Renal cortex interstitium (tissue), 15 donors: ENCODE measurements around the gene N4BP3. TPM values are rescaled to one million over a fixed set of nuclear protein-coding genes. Genes with fewer than 3 reads are reported as not detected.
"Not testable (repeated sequence)": the region's sequence is repeated elsewhere in the genome, so short reads cannot be mapped to it uniquely, and the experiment has no call there.

Source experiments
- DNase-seq, 11 donors: peaks; one replicate each; pipeline ENCODE4 v3.0.0-alpha.2; 2013; ENCODE audit warnings: low read depth in 9 of 11, low spot score in 4 of 11; ENCODE audit errors: extremely low read depth in 1 of 11
- long read RNA-seq, 16 experiments: transcript quantifications; one replicate each; lab custom pipeline, GENCODE V29; 2026
- polyA plus RNA-seq, 3 donors: library from polyadenylated mRNA; unstranded; fragments of 120-200 nt; gene quantifications; one replicate each; pipeline ENCODE4 v1.2.1, GENCODE V29; 2013; ENCODE audit not compliant: insufficient read length in 3 of 3

N4BP3 gene, protein sequence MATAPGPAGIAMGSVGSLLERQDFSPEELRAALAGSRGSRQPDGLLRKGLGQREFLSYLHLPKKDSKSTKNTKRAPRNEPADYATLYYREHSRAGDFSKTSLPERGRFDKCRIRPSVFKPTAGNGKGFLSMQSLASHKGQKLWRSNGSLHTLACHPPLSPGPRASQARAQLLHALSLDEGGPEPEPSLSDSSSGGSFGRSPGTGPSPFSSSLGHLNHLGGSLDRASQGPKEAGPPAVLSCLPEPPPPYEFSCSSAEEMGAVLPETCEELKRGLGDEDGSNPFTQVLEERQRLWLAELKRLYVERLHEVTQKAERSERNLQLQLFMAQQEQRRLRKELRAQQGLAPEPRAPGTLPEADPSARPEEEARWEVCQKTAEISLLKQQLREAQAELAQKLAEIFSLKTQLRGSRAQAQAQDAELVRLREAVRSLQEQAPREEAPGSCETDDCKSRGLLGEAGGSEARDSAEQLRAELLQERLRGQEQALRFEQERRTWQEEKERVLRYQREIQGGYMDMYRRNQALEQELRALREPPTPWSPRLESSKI
- polyA plus RNA-seq = 1 to 10 TPM; 3.7 to 5.7 (median 4.8) TPM
- long read RNA-seq, donor 1 = 0 reads
- long read RNA-seq, donor 2, full-length matches to known transcripts = 1 of 1 reads
- long read RNA-seq, donor 2, partial matches to known transcripts = 0 of 1 reads
- long read RNA-seq, donor 2, other reads (novel, unspliced or antisense) = 0 of 1 reads
- long read RNA-seq, donor 3, full-length matches to known transcripts = 1 of 1 reads
- long read RNA-seq, donor 3, partial matches to known transcripts = 0 of 1 reads
- long read RNA-seq, donor 3, other reads (novel, unspliced or antisense) = 0 of 1 reads
- long read RNA-seq, donor 4 = 0 reads
- long read RNA-seq, donor 5 = 0 reads
- long read RNA-seq, donor 6, full-length matches to known transcripts = 3 of 3 reads
- long read RNA-seq, donor 6, partial matches to known transcripts = 0 of 3 reads
- long read RNA-seq, donor 6, other reads (novel, unspliced or antisense) = 0 of 3 reads
- long read RNA-seq, donor 7, full-length matches to known transcripts = 1 of 1 reads
- long read RNA-seq, donor 7, partial matches to known transcripts = 0 of 1 reads
- long read RNA-seq, donor 7, other reads (novel, unspliced or antisense) = 0 of 1 reads
- long read RNA-seq, donor 8 = 0 reads
- long read RNA-seq, donor 9, full-length matches to known transcripts = 1 of 1 reads
- long read RNA-seq, donor 9, partial matches to known transcripts = 0 of 1 reads
- long read RNA-seq, donor 9, other reads (novel, unspliced or antisense) = 0 of 1 reads
- long read RNA-seq, donor 10 = 0 reads
- long read RNA-seq, donor 11 = 0 reads
- long read RNA-seq, donor 12 = 0 reads
- long read RNA-seq, donor 13 = 0 reads
- long read RNA-seq, donor 14, full-length matches to known transcripts = 1 of 1 reads
- long read RNA-seq, donor 14, partial matches to known transcripts = 0 of 1 reads
- long read RNA-seq, donor 14, other reads (novel, unspliced or antisense) = 0 of 1 reads
- long read RNA-seq, donor 15, full-length matches to known transcripts = 1 of 1 reads
- long read RNA-seq, donor 15, partial matches to known transcripts = 0 of 1 reads
- long read RNA-seq, donor 15, other reads (novel, unspliced or antisense) = 0 of 1 reads
- long read RNA-seq, donor 16, full-length matches to known transcripts = 4 of 4 reads
- long read RNA-seq, donor 16, partial matches to known transcripts = 0 of 4 reads
- long read RNA-seq, donor 16, other reads (novel, unspliced or antisense) = 0 of 4 reads

DNA sequence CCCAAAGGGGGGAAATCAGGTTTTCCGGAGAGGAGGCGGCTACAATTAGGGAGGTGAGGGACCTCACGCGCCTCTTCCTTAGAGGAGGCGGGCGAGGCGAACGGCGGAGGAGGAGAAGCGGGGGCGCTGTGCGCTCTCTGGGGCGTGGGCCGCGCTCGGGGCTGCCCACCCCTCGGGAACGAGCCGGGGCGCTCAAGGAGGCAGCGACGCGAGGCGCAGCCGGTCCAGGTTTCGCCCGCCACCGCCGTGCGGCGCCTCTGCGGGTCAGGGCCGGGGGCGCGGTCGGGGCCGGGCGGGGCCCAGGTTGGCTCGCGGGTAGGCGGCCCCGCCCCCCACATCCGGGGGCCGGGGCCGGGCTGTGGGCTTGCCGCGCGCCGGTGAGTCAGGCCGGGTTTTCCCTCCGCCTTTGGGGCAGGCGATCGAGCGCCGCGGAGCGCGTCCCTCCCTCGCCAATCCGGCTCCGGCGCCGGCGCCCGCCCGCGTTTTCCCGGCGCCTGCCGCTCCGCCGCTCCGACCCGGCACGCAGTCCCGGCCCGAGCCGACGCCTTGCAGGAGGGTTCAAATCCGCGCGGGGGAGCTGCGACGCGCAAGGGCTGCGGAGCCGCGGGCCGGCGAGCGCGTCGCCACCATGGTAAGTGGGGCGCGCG, at the start of gene N4BP3:
N4BP3 (plus strand) TSS at position 392 of the 647 bp plus-strand sequence. CDS start 6,052 bp downstream, outside the sequence.
- DNase-seq = peak in 8 of 11 donors; percentile 57 to 69 (median 65)

DNA sequence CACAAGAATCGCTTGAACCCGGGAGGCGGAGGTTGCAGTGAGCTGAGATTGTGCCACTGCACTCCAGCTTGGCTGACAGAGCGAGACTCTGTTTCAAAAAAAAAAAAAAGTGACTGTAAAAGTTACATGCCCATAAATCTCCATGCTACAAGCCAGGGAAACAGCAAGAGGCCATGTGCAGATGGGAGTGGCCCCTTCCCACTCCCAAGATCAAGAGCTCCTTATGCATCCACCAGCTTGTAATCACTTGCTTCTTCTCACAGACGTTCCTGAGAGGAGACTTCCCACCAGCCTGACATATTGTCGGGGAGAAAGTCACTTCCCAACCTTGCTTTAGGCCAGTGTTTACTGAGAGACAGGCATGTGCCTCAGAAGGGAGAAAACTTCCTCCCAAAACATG, 45.6 kb upstream of the N4BP3 start:
- no peak for DNase-seq

DNA sequence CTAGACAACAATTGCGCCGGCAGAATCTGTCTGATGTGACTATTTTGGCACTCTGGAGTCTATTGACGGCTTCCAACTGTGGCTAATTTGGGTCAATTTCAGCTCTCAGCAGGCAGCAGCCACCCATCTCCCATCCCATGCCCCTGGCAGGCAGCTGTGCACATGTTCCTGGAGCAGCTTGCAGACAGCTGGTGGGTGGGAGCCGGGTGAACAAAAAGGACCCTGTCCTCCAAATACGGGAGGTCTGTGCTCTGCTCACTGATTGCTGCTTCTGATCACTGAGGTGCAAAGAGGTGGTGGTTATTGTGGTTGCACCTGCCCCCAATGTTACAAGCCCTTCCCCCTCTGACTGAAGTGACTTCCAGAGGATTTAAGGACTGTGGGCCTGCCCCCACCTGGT, 45.0 kb upstream of the N4BP3 start:
- no peak for DNase-seq

DNA sequence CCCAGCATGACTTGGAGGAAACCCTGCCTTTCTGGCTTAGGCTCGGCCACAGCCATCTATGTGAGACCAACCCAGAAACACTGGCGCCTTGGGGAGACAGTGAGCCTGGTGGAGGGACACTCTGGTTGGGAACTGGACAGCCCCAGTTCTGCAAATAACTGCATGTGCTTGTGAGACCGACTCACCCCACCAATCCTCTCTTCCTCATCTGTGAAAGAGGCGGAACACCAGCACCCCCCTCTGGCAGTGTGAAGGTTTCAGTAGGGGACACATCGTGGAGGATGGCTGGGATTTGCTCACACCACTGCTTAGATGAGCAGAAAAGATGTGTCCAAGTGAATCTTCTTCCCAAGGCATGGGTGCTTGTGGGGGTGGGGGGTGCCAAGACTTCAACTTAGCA, 43.4 kb upstream of the N4BP3 start:
- DNase-seq = no peak

DNA sequence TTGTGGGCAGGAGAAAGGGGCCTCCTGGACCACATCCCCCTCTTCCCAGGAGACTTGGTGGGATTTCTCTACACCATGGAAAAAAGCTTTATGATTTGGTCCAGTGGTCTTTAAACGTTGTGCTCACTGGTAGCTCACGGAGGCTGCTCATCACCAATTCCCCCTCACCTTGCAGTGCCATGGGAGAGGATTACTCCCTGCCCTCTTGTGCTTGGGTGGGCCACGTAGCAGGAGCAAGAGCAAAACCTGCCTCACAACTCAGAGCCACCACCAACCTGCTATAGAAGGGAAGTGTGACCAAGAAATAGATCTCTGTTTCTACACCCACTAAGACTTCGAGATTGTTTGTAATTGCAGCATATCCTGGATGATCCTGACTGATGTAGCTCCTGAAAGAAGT, 42.2 kb upstream of the N4BP3 start:
- no peak for DNase-seq

DNA sequence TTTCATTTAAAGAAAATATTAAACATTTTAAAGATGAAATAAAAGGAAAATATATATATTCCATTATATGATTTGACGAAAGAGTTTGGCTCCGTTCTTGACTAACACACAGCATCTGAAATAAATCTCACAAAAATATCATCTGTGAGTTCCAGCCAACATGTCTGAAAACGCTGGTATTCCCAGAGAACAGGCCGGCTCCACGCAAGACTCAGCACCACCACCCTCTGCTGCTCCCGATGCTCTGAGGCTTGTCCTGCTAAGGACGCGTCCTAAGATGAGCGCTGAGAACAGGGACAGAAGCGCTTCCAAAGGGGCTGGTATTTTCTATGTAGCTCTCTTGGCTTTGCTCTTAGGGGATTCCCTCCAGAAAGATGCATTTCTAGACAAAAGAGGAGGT, 40.6 kb upstream of the N4BP3 start:
- no peak for DNase-seq

DNA sequence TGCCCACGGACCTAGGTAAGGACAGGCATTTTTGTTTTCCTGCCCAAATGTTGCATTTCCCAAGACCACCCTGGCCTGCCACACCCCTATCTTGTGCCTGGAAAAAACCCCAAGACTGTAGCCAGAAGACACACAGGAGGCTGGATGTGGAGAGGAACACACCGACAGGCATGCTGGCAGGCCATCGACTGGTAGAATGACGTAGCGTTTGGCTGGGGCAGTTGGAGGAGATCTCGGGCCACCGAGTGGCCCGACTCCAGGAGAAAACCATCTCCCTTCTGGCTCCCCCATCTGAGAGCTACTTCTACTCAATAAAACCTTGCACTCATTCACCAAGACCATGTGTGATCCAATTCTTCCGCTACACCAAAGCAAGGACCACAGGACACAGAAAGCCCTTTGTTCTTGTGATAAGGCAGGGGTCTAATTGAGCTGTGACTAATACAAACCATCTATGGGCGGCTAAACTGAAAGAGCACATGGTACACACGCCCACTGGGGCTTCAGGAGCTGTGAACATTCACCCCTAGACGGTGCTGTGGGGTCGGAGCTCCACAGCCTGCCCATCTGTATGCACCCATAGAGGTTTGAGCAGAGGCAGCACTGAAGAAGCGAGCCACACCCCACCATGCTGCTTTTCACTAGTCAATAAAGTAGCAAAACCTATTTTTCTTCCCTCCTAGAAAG, 38.9 kb upstream of the N4BP3 start:
- DNase-seq = no peak

DNA sequence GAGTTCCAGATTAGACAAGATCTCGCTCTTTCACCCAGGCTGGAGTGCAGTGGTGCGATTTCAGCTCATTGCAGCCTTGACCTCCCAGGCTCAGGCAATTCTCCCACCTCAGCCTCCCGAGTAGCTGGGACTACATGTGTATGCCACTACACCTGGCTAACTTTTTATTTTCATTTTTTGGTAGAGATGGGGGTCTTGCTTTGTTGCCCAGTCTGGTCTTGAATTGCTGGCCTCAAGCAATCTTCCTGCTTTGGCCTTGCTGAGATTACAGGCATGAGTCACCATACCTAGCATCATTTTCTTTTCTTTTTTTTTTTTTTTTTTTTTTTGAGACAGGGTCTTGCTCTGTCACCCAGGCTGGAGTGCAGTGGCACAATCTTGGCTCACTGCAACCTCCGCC, 36.4 kb upstream of the N4BP3 start:
- not testable (repeated sequence) for DNase-seq

DNA sequence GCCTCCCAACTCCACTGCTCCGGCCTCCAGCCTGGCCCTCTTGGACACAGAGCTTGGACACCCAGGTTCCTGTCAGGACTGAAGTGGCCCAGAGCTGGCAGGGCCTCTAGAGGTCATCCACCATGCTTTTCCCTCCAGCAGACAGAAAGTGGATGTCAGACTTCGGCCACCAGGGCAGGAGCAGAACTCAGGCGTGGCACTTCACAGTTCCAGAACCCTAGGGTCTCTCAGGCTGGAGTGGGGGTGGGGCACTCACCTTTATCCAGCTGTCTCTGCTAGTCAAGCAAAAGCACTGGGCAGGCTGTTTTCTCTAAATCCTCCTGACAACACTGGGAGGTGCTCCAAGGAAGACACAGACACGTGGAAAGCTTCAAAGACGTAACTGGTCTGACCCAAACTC, 35.6 kb upstream of the N4BP3 start:
- DNase-seq = no peak

DNA sequence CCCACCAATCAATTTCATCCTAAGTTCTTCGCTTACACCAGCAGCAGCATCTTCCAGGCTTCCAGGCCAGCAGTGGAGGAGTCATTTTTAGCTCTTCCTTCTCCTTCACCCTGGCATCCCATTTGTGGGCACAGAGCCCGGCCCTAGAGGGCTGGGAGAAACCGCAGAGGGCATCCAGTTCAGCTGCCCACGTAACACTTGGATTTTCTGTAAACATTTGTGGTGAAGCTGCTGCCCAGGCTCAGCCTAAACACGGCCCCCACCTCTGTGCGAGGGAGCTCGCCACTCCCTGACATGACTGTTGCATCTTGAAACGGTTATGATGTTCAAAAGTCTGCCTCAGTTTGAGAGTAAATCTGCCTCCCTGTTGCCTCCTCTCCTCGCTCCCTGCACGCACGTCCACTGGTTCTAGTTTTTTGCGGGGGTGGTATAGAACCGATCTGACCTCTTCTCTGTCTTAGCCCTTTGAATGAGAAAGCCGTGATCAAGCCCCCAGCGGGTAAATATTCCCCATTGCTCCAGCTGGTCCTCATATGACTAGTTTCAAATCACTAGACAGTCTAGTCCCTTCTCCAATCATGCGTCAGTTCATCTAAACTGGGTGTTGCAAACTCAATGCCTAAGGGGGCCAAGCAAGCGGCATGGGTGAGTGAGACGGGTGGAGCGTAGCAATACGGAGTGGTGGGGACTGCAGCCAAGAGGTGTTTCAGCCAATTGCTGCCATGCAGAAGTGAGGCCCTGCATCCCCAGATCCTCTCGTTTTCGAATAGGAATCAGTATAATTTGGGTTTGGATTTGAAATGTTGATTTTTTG, 34.9 kb upstream of the N4BP3 start:
- DNase-seq = no peak

DNA sequence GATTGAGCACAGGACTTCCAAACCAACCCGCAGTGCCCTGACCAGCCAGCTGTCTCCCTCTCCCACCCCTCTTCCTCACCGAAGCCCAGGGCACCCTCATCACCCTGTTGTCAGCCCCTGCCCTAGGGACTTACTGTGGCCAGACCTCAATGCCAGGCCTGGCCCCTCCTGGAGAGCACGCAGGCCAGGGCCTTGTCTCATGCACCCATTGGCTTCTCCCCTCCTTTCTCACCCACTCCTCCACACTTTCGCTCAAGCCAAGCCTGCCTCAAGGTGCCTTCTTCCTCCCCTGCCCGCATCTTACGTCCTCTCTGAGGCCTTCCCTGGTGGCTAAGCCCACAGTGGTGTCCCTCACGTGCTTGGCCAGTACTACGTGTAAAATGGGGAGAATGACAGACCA, 33.3 kb upstream of the N4BP3 start:
- no peak for DNase-seq

DNA sequence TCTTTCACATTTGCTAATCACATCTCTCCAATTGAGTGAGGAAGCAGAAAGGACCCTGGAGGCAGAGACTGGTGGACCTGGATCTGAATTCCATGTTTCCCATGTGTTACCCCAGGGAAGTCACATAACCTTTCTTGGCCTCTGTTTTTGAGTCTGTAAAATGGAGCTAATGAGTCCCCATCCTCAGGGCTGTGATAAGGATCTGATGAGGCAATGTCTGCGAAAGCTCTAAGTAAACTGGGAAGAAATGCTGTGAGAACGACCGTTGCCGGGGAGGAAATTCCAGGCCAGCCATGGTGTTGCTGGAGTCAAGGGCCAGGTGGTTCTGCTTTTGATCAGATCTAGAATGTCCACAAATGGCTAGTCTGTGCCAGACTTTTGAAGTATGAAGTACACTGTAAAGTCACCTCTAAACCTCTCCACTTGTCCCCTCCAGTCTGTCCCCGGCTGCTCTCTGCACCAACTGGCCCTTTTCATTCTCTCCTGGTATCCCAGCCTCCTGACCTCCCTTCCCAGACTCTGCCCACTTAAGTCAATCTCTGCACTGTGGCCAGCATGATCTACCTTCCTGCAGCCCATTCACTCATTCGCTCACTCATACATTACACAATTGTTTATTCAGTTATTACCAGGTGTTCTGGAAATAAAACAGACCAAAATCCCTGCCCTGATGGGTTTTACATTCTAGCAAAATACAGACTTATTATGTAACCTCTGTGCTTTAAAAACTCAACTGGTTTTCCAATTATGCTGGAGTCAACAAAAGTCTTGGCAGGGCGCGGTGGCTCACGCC, 32.5 kb upstream of the N4BP3 start:
- no peak for DNase-seq

DNA sequence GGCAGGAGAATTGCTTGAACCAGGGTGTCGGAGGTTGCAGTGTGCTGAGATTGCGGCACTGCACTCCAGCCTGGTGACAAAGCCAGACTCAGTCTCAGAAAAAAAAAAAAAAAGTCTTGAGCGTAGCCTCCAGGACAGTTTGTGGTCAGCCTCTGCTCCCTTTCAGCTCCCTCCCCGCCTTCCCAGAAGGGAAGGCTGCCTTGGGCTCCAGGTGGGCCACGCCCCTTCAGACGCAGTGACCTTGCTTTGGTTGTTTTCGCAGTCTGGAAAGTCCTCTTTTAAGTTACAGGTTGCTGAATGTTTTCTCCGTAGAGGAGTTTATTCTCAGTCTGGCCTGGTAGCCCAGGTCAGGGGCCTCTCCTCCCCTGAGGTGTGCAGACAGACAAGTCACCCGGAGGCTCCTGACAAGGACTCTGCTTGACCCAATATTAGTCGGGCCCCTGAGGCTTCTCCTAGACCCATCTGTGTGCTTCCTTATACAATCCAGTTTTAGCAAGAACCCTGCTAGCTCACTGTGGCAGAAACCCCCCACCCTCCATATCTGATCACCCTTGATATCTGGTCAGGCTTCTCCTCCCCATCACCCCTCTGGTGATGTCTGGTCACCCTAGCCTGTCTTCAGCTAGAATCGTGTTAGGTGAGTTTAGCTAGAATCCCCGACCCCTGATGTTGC, 31.6 kb upstream of the N4BP3 start:
- no peak for DNase-seq

DNA sequence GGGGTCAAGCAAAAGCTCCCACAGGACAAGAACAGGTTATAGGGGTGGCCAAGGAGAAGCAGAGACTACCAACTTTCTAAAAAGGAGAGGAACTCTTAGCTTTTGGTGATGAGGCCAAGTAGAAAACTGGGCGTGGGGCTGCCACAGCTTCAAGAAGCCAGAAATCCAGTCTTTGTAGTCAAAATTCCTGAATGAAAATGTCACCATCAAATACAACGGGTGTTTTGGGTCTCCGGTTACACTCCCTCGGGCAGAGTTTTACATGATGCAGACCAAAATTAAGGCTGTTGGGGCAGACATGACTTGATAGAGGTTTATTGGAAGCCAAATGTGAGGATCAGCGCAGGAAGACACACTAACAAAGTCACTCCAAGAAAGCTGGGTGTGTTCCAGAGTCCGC, 29.4 kb upstream of the N4BP3 start:
- no peak for DNase-seq

DNA sequence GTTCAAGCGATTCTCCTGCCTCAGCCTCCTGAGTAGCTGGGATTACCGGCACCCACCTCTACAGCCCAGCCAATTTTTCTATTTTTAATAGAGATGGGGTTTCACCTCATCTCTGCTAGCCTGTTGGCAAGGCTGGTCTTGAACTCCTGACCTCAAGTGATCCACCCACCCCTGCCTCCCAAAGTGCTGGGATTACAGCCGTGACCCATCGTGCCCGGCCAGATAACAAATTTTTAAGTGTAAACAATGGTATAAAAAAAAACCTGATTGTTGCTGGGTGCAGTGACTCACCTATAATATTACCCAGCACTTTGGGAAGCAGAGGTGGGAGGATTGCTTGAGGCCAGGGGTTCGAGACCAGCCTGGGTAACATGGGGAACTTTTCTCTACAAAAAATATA, 28.0 kb upstream of the N4BP3 start:
- DNase-seq = no peak
